Right forelimb (tissue), 1 donor: ENCODE data around the gene ATP6V1G3.
"Not testable (repeated sequence)": the region's sequence is repeated elsewhere in the genome, so short reads cannot be mapped to it uniquely, and the experiment has no call there.

Source experiments
- DNase-seq: peaks from one replicate; pipeline ENCODE4 v3.0.0-alpha.2; 2018

Gene ATP6V1G3

DNA sequence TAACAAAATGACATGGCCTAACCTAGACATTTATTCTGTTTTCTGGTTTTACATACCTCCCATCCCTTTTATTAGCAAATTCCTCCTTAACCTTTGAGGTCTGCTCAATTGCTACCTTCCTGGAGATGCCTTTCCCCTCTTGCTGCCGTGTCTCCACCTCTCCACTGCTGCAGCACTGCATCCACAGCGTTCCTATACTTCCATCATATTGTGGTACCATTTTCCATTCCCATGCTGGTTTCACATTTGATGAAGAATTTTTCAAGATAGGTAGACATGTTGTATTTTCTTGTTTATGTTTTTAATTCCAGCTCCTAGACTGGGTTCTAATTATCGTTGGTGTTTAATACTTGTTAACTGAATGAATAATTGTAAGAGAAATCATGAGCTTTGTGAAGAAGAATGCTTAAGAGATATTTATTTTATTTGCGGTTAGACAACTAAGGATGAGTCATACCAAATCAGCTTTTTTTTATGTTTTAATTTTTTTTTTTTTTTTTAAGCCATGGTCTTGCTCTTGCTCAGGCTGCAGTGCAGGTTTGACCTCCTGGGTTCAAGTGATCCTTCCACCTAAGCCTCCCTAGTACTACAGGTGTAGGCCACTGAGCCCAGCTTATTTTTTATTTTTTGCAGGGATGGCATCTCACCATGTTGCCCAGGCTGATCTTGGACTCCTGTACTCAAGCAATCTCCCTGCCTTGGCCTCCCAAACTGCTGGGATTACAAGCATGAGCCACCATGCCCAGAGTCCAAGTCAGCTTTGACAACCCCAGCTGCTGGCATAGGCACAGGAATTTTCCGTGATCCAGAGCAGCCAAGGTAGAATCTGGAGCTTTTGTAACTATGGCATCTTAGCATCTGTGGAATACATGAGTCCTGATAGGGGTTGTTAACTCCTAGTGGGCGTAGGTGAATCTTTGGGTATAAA is 44.0 kb downstream of the ATP6V1G3 start:
- DNase-seq: no peak

DNA sequence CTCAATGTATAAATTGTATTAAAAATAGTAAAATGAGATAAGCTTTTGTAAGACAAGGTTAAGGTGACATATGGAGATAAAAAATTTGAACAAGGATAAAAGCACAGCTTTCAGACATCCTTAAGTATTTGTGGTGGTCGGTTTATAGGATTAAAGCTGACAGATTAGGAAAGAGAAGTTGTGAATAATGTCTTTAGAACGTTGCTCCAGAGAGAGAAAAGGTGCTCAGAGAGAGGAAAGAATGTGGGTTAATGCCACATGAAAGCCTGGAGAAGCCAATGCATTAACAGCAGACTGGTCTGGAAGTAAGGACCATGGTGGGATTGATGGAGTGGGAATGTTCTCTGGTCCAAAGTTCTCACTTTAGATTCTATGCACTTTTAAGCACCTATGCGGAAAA is 44.8 kb downstream of the ATP6V1G3 start:
- no peak for DNase-seq

DNA sequence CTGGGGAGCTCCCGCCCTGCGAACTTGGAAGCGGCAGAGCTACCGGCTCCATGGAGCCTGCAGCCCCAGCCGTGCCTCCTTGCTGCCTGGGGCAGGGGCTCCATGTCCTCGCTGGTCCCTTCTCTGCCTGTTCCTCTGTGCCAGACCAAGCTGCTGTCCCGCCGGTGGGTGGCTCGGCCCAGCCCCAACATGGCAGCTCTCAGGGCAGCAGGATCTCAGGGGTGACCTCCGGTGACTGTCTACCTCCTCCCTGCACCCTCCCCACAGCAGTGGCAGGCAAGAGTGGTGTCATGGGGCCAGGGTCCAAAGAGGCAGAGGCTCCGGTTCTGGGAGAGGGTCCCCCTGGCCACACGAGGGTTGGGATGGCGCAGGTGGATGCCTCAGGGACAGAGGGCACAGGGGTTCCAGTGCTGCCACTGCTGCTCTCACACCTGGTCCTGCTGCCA is 45.8 kb downstream of the ATP6V1G3 start:
- DNase-seq: no peak

DNA sequence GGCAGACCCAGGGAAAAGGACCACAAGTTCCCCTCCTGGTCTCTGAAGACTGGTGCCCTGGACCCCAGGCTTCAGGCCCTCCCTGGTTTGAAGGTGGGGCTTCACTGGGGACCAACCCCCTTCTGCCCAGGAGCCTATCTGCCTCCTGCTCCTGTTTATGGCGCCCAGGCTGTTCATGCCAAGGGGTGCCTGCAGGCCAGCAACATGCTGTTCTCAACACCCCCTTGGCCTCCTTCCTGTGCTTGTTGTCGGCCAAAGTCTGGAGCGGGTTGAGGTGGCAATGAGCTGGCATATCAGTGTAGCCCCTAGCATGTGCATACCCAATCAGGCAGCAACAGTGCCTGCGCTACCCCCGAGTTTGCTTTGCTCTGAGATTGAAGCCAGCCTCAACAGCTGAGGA is 46.3 kb downstream of the ATP6V1G3 start:
- DNase-seq: no peak

DNA sequence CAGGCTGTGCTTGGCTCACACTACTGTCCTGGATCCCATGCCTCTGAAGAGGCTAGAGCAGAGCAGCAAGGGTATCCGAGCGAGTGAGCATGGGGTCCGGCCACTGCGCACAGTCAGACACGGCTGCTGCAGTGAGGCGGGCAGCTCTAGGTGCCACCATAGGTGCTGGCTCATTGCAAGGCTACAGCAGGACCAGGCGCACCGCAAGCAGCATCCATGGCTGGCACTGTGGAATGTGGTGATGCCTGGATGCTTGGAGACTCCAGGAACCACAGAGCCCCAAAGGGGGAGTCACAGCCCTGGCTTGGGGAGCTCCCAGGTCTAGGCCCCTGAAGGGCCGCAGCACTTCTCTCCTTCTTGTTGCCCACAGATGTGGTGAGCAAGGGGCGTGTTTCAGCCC is 47.2 kb downstream of the ATP6V1G3 start:
- no peak for DNase-seq

DNA sequence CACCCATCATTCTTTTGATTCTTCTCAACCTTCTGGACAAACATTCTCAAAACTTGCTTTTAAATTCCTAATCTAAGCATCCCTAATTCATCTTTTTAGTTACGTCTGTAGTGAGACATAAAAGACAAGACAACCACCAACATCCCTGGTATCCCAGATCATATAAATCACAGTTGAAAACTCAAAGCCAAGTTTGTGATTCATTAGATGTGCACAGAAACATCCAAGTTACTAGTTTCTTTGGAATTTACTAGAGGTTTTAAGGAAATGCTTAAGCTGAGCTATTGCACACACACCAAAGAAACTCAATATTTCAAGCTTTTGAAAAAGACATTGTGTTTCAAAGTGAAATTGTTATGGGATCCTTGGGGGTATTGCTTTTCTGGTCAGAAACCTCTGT is 47.6 kb downstream of the ATP6V1G3 start:
- DNase-seq: no peak

DNA sequence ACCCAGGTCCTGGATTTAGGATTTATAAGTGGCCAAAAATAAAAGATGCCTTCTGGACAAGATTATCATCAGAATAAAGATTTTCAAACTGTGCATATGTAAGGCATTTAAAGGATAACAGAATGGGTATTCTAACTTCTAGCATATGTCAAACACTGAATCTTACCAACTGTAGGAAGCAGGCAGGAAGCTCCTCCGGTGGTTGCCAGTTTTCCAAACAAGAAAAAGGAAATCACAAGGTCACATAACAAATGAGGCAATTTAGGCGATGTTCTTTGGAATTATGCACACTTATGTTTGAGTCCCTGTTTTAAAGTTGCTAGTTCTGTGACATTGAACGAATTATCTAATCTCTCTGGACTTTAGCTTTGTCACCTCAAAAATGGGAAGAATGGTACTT is 48.9 kb downstream of the ATP6V1G3 start:
- no peak for DNase-seq

DNA sequence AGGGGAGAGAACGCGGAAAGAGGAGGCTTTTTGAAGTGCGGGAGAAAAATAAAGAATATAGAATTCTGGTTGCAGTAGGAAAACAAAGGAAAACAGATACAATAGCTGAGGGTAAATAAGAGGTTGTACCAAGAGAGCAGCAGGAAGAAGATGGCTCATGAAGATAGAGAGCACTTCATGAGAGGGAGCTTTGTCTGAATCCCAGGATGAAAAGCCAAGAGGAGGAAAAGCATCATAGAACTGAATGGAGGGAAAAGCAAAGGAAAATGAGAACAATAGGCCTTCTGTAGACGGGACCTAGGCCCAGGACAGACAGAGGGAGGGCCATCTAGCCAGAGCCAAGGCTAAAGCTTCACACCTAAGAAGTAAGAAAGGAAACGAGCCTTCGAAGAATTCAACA is 49.5 kb downstream of the ATP6V1G3 start:
- DNase-seq: no peak

DNA sequence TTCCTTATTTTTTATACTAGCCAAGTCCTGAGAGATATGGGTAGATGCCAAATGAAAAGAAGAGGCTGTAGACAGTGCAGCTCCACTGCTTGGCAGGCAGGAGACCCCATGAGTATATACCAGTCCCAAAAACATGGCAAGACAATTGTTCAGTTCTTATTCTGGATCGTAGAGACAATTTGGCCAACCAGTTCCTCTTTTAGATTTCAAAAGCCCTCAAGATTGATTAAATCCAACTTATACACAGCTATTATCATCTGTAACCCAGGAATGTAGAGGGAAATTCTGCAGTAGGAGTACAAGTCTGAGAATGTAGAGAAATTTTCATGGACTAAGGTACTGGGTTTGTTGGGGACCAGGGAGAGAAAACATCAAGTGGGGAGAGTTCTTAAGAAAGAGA is 50.3 kb downstream of the ATP6V1G3 start:
- no peak for DNase-seq

DNA sequence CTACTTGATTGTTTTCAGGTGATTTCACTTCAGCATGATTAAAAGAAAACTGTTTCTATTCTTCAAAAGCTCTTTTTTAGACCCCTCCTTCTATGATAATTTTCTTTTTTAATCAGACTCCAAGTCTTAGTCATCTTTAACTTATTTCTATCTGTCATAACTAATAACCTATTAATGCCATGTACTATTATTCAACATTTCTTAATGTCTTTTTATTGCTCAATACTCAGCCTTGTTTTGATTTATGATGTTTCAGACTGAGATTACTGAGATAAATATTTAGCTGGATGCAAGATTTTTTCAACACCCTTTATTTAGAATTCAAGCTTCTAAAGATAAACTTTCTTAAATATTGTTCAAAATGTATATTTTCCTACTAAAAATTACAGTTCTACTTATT is 53.6 kb downstream of the ATP6V1G3 start:
- no peak for DNase-seq

DNA sequence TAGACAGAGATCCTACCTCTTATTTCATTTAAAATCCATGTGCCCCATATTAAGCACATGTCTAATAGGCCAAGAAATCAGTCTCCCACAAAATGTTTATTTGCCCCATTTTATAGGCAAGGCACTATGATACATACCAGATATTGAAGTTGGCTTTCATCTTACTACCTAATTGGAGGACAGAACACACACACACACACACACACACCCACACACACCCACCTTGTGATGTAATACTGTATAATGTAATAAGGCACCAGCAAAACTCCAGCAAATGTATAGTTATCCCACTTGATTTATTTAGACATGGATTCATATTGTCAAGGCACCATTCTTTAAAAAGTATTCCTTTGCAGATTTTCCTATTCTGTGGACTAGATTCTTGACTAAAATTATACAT is 56.8 kb downstream of the ATP6V1G3 start:
- no peak for DNase-seq

DNA sequence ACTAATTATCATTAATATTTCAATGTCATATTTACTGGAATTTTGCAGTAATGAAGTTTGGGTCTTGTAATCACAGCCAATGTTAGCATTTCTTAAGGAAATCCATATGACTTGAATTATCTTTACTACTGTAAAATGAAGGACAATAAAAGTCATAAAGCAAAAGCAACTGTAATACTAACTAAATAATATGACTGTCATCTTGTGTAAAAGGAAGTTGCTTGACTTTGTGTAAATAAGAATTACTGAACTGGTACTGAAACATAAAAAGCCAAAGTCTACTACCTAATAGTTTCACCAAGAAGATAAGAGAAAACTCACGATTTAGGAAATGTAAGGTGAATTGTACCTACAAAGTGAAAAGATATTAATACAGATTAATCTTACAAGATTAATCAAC is 57.5 kb downstream of the ATP6V1G3 start:
- no peak for DNase-seq

DNA sequence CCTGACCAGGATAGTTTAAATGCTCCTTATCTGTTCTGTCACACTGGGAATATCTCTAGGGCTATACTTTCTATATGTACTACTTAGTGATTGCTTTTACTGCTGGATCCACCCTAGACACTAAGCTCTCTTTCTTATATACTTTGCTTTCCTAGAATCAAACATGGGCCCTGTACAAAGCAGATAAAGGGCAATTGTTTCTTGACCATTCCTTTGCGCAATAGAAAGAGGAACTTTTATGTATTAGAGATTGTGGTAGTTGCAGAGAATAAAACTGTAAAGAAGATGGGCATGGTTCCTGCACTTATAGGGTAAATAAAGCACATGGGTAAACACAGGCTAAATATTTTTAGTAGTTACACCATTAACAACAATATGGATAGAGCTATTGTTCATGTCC is 58.8 kb downstream of the ATP6V1G3 start:
- no peak for DNase-seq

DNA sequence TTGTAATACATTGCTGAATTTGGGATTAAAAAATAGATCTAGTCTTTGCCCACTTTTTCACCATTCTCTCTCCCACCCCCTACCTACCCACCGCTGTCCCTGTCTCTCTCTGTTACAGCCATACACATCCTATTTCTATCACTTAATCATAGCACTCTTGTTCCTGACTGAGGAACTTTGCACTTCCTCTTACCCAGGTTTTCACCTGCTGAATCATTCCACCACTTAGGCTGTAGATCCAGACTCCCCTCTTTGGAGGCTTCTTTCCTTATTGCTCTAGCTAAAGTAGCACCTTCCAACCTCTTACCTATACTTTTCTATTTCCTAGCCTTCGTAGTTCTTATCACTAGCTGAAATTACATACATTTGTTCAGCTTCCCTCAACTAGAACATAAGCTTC is 59.6 kb downstream of the ATP6V1G3 start:
- no peak for DNase-seq

DNA sequence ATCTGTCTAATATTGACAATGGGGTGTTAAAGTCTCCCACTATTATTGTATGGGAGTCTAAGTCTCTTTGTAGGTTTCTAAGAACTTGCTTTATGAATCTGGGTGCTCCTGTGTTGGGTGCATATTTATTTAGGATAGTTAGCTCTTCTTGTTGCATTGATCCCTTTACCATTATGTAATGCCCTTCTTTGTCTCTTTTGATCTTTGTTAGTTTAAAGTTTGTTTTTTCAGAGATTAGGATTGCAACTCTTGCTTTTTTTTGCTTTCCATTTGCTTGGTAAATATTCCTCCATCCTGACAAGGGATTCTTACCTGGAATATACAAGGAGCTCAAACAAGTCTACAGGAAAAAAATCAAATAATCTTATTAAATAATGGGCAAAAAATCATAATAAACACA is 63.1 kb downstream of the ATP6V1G3 start:
- not testable (repeated sequence) for DNase-seq
